ENCODE measurements around the gene ABCC1.

Gene ABCC1

DNA sequence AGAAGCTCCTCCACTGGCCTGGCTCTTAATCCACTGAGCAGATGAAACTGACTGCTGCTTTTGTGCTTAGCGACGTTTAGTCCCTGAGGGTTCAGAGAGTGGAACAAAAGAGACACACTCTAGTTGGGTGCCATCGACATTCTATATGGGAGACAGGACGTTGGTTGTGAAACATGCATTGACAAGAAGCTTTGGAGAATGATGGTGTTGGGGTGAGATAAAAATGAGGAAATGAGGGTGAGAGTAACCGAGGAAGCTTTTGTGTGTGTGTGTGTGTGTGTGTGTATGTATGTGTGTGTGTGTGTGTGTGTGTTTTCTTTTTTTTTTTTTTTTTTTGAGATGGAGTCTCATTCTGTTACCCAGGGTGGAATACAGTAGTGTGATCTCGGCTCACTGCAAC, 89.5 kb downstream of the ABCC1 start:
- in situ Hi-C loops (cut with MboI; ENCODE audit: low sequenced_read_pairs): no loop called here

DNA sequence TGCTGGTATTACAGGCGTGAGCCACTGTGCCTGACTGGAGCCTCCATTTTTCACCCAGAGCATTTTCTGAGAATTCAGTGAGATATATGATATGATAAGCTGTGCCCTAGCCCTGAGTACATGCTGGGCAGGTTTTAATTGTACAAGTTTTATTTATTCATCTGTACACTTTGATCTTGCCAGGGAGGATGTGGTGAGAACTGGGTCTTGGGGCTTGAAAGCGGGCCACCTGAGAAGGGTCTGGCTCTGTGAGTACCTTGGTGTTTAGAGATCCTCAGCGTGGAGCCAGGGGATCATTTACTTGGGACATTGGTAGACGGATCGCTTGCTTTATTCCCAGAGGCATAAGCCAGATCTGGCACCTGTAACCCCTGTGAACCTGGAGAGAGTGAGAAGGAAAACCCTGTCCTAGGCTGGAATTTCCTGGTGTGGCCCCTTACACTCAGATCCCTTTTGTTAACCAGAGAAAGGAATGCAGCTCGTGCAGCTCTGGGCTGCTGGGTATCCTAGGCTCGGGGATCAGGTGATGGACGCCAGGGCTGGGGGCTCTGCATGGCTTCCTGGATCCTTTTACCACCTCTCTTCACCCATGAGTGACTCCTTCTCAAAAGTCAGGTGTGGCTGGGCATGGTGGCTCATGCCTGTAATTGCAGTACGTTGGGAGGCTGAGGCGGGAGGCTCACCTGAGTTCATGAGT, 91.9 kb downstream of the ABCC1 start:
- in situ Hi-C loops (cut with MboI; ENCODE audit: low sequenced_read_pairs): no loop called here

DNA sequence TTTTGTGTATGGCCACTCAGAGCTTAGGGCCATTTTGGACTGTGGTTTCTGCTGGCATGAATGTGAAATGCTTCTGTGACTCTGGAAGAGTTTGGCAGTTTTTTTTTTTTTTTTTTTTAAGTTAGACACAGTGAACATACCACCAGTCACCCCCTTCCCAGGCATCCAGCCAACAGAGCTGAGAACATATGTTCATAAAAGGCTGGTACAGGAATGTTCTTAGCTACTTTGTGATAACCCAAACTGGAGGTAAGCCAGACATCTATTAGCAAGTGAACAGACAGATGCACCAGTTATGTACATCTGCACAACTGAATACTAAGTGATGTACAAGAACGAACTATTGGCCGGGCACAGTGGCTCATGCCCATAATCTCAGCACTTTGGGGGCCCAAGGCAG, 92.7 kb downstream of the ABCC1 start:
- in situ Hi-C loops (cut with MboI; ENCODE audit: low sequenced_read_pairs): no loop called here

DNA sequence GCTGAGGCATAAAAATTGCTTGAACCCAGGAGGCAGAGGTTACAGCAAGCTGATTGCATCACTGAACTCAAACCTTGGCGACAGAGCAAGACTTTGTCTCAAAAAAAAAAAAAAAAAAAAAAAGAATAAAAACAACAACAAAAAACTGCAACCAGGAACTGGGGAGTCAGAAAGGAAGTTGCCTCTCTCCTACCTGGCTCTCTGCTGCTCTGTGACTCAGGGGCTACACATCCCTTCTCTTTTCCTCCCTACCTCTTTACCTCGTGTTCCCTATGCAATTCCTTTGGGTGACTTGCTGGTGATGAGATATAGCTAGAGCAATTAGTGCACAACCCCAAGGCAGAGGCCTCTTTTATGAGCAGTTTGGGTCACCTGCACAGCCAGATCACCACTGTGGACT, 95.9 kb downstream of the ABCC1 start:
- in situ Hi-C loops (cut with MboI; ENCODE audit: low sequenced_read_pairs): no loop called here

DNA sequence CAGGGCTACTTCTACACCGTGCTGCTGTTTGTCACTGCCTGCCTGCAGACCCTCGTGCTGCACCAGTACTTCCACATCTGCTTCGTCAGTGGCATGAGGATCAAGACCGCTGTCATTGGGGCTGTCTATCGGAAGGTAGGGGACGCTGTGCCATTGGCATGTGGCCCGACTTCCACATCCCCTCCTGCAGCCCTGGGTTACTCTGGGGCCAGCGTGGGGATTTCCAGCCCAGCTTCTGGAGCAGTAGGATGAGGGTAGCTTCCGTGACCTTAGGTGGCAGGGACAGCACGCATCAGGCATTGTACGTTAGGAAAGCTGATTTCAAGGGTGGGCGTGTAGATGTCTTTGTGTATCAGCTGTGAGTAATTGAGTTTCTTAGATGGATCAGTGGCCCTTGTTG, 96.5 kb downstream of the ABCC1 start:
- in situ Hi-C loops (cut with MboI; ENCODE audit: low sequenced_read_pairs): no loop called here

DNA sequence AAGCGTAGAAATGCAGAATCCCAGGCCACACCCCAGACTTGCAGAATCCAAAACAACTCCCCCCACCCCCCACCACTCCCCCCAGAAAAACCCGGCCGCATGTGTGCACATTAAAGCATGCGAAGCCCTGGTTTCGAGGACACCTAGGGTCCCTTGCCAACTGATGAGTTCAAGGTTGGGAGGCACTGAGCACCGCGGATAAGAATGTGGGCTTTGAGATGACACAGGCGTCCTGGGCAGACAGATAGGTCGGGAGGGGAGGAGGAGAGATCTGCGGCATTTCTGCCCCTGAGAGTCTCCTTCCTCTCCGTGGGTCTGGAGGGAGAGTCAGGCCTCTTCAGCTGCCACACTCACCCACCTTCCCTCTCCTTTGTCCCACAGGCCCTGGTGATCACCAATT, 98.3 kb downstream of the ABCC1 start:
- in situ Hi-C loops (cut with MboI; ENCODE audit: low sequenced_read_pairs): no loop called here

DNA sequence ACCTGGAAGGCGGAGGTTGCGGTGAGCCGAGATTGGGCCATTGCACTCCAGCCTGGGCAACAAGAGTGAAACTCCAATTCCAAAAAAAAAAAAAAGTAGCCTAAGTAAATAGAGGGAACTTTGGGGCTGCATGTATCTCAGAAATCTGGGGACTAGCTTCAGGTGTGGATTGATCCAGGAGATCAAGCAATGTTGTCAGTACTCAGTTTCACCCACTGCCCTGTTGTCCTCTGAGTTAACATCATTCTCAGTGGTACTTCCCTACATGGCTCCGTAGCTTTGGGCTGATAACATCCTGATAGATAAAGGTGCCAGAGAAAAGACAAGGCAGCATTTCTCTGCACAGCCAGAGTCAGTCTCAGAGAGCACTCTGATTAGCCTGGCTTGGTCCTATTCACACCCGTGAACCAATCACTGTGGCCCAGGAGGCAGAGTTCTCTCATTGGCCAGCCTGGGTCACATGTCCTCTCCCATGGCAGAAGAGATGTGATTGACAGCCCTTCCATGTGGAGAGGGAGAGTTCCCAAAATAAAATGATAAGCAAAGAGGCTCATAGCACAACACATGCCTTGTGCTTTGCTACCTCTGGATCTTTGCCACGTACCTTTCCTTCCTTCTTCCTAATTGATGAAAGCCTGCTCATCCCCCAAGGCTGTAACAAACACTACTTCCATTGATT, 99.6 kb downstream of the ABCC1 start:
- in situ Hi-C loops (cut with MboI; ENCODE audit: low sequenced_read_pairs): no loop called here

DNA sequence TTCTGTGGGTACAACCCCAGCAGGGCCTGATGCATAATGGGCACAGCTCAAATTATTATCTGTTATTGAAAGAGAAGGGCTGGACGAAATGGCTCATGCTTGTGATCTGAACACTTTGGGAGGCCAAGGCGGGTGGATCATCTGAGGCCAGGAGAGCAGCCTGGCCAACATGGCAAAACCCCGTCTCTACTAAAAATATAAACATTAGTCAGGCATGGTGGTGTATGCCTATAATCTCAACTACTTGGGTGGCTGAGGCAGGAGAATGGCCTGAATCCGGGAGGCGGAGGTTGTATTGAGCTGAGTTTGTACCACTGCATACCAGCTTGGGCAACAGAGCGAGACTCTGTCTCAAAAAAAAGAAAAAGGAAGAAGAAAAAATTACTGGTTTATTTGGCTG, 100.7 kb downstream of the ABCC1 start:
- in situ Hi-C loops (cut with MboI; ENCODE audit: low sequenced_read_pairs): no loop called here

DNA sequence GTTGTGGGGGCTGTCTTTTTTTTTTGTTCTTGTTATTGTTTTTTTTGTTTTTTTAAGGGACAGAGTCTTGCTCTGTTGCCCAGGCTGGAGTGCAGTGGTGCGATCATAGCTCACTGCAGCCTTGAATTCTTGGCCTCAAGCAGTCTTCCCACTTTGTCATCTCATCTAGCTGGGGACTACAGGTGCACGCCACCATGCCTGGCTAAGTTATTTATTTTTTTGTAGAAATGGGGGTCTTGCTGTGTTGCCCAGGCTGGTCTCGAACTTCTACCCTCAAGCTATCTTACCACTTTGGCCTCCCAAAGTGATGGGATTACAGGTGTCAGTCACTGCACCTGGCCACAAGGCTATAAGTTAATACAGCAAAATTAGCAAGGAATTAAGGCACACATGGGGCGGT, 101.7 kb downstream of the ABCC1 start:
- in situ Hi-C loops (cut with MboI; ENCODE audit: low sequenced_read_pairs): no loop called here

DNA sequence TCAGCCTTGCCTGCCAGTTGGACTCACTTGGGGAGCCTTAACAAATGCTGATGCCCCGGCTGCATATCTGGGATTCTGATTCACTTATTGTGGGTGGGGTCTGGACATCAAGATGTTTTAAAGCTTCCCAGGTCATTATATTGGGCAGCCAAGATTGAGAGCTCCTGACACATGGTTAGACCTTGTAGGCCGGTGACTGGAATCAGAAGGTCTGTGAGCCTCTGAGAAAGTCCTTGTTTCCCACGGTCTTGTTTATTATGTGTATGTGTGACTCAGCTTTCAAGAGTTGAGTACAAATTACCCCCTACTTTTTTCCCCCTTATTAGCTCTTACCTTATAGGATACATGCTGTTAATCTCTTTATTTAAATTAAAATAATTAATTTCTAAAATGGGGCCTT, 103.5 kb downstream of the ABCC1 start:
- in situ Hi-C loops (cut with MboI; ENCODE audit: low sequenced_read_pairs): no loop called here

DNA sequence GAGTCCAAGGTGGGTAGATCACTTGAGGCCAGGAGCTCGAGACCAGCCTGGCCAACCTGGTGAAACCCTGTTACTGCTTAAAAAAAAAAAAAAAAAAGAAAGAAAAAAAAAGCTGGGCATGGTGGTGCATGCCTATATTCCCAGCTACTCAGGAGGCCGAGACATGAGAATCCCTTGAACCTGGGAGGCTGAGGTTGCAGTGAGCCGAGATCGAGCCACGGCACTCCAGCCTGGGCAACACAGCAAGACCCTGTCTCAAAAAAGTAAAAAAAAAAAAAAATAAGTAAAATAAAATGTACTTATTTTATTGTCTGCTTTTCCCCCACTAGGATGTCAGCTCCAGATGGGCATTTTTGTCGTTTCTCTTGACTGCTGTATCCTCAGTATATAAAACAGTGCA, 107.7 kb downstream of the ABCC1 start:
- in situ Hi-C loops (cut with MboI; ENCODE audit: low sequenced_read_pairs): no loop called here

DNA sequence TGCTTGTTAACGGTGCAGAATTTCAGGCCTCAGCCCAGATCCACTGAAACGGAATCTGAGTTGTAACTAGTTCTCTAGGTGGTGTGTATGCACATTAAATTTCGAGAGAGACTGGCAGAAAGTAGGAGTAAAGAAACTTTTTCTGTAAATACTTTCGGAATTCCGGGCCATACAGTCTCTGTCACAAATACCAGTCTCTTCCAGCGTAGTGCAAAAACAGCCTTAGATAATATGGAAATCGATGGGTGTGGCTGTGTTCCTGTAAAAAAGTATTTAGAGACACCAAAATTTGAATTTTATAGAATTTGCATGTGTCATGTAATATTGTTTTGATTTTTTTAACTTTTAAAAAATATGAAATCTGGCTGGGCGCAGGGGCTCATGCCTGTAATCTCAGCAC, 109.7 kb downstream of the ABCC1 start:
- in situ Hi-C loops (cut with MboI; ENCODE audit: low sequenced_read_pairs): no loop called here

DNA sequence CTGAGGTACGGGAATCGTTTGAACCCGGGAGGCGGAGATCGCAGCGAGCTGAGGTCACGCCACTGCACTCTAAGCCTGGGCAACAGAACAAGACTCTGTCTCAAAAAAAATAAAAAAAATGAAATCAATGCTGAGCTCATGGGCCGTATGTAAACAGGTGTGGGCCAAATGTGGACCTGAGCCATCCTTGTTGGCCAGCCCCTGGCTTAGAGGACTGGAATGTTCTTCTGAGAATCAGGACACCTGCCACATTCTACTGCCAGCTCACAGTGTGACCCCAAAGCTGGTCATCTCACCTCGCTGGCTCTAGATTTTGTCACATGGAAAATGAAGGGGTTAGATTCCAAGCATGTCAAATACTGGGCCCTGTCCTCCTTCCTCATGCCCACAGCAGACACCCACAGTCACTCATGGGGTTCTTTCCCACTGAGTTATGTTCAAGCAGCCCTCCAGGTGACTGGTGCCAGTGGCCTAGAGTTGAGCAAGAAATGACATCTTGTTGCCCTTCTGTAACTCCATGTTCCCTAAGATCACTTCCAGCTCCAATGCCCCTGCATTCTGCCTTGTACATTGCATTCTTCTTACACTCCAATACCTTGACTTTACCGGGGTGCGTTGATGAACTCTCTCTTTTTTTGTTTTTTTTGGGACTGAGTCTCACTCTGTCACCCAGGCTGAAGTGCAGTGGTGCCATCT, 110.6 kb downstream of the ABCC1 start:
- in situ Hi-C loops (cut with MboI; ENCODE audit: low sequenced_read_pairs): no loop called here

DNA sequence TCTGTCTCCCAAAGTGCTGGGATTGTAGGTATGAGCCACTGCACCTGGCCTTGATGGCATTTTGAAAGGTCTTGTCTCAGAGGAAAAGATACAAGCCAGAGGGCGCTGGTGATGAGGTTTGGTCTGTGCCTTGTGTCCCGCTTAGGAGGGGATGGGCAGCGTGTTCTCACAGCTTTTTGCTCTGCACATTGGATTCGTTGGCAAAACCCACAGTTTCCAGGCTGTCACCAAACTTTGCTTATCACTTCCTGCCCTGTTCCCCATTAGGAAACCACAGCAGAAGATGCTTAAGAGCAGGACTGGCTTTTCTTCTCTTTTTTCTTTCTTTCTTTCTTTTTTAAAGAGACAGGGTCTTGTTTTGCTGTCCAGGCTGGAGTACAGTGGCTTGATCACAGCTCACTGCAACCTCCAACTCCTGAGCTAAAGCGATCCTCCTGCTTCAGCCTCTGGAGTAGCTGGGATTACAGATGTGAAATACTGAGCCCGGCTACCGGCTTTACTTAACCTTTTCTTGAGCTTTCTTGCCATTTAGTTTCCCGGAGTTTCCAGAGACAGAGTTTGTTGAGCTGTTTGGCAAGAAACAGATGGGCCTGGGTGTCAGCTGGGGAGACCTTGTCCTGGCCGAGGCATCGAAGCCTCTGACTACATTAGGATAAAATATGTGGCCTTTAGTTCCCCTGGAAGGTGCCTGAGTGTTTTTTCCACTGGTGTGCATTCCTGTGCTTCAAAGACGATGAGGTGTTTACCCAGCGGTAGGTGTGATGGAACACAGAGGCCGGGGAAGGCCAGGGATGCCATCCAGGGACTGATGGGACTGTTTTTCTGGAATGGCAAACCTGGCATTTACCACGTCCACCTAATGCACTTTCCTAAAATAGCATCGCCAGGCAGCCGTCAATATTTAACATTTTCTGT, 112.9 kb downstream of the ABCC1 start:
- in situ Hi-C loops (cut with MboI; ENCODE audit: low sequenced_read_pairs): no loop called here

DNA sequence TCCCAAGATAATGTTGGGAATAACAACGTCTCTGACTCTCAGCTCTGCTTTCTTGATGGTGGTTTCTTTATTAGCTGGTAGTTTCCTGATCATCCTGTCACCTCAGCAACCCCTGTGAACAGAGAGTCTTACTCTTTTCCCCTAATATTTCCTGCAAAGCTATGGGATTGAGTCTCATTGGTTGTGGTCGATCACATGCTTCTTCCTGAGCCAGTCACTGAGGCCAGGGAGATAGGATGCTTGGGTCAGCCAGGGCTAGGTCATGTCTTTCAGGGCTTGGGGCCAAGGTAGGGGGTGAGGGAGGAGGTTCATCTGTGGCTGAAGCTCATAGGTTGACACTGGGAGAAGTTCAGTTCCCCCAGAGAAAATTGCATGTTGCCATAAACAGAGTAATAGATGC, 114.3 kb downstream of the ABCC1 start:
- in situ Hi-C loops (cut with MboI; ENCODE audit: low sequenced_read_pairs): no loop called here

DNA sequence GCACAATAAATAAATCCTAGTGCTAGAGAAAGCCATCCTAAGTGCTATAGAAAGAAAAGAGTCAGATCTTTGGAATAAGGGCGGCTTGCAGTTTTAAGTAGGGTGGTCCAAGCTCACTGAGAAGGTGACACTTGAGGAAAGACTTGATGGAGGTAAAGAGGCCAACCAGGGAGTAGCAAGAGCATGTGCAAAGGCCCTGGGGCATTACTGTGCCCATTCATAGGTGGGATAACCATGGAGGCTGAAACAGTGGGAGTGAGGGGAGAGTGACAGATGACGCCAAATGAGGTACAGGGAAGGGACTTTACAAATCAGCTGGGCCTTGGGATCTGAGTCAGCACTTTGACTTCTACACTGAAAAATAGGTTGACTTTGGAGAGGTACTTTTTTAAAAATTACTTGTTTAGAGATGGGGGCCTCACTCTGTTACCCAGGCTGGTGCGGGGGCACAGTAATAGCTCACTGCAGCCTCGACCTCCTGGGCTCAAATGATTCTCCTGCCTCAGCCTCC, 115.5 kb downstream of the ABCC1 start:
- in situ Hi-C loops (cut with MboI; ENCODE audit: low sequenced_read_pairs): no loop called here

DNA sequence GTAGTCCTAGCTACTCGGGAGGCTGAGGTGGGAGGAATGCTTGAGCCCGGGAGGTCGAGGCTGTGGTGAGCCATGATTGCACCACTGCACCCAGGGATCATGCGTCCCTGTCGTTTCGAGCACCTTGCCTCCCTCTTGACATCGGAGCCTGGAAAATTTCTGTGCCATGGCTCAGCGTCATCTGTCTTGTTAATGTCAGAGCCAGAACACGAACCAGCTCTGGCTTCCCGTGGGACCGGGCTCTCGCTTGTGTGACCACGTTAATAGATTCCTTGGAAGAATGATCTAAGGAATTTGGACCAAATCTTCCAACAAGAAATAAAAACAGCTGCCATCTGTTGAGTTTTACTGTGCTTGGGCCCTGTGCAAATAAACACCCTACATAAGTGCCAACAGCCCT, 117.7 kb downstream of the ABCC1 start:
- in situ Hi-C loops (cut with MboI; ENCODE audit: low sequenced_read_pairs): no loop called here

DNA sequence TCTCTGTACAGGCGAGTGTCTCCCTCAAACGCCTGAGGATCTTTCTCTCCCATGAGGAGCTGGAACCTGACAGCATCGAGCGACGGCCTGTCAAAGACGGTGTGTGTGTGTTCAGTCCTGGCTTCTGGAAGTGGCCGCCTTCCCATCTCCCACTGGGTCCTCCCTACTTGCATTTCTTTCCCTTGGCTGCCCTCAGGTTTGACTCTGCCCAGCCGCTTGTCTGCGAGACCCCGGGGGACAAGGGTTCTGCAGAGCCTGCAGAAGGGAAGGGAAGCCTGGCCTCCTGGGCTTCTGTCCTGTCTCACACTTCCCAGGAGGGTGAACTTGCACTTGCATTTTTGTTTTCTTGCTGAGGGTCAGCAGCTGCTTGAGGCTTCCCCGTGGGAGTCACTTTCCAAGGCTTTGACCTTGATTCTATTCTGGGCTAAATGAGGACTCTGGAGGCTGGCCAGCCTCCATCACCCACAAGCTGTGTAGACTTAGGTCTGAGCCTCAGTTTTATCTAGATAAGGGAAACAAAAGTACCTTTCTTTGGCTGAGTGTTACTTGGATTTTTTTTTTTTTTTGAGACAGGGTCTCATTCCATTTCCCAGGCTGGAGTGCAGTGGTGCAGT, 122.3 kb downstream of the ABCC1 start:
- in situ Hi-C loops (cut with MboI; ENCODE audit: low sequenced_read_pairs): no loop called here

DNA sequence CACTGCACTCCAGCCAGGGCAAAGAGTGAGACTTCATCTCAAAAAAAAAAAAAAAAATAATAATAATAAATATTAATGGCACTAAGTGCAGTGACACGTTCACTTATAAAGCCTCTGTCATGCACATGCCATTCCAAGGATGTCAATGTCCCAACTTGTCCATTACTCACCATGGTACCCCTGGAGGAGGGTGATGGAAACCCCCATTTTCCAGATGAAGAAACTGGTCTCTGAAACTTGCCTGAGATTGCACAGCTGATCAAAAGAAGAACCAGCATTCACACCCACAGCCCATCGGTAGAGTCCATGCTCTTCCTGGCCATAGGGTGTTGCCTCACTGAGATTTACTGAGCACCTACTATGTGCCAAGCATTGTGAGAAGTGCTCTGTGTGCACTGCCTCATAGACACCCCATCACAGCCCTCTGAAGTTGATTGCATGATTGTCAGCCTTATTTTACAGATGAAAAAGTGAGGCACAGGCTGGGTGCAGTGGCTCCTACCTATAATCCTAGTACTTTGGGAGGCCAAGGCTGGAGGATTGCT, 123.7 kb downstream of the ABCC1 start:
- in situ Hi-C loops (cut with MboI; ENCODE audit: low sequenced_read_pairs): no loop called here
